ENCODE data around the gene WLS. TPM values are rescaled to one million over a fixed set of nuclear protein-coding genes. Genes with fewer than 3 reads are reported as not detected.
"Not testable (repeated sequence)": the region's sequence is repeated elsewhere in the genome, so short reads cannot be mapped to it uniquely, and the experiment has no call there.

The WLS gene
- total RNA-seq, 5 donors from 2014 or later (not counting 1 experiment from before 2014, with no cell fraction given) = 0.53 to 1.9 (median 1.0) TPM; not detected in 2

DNA sequence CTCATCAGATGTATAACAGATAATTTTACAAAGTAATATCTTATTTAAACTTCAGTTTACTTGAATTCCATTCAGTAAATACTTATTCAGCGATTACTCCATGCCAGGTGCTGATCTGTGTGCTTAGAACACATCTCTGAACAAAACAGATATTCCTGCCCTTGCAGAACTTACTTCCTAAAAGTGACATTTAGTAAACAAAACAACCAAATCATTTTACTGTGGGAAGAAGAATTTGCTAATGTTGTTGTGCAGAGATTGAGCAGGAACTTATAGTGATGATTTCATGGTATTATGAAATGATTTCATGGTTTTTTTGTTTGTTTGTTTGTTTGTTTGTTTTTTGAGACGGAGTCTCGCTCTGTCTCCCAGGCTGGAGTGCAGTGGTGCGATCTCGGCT, 39.3 kb upstream of the WLS start:
- Mint-ChIP-seq H3K27me3 (peaks cover 0 to 3% of the 10 kb centered on the region in 2 donors), H3K36me3 (no peaks in the 10 kb centered on the region), H3K27ac (no peak overlapping the region), H3K9me3 (peaks cover 0 to 8% (median 0%) of the 10 kb centered on the region in 3 donors), H3K4me1 (no peaks in the 10 kb centered on the region), H3K4me3 (no peak overlapping the region)
- H3K4me3 ChIP-seq (ENCODE audit: control insufficient read depth in 1 of 2, extremely low read depth in 1 of 2, low read length in 1 of 2) = no peak overlapping the region
- no peaks in the 10 kb centered on the region for H3K27me3 ChIP-seq (replicated peaks in 1 of 2; ENCODE audit: control insufficient read depth in 2 of 2, extremely low read depth in 1 of 2, insufficient read depth in 2 of 2, low read length in 1 of 2)
- ChIA-PET CTCF (no interaction called here), POLR2A (no interaction called here)
- H3K36me3 ChIP-seq (ENCODE audit: control insufficient read depth in 2 of 2, extremely low read depth in 1 of 2, insufficient read depth in 1 of 2, low read length in 1 of 2) = no peaks in the 10 kb centered on the region
- H3K9me3 ChIP-seq = no peaks in the 10 kb centered on the region
- no peaks in the 10 kb centered on the region for H3K4me1 ChIP-seq (ENCODE audit: control insufficient read depth in 1 of 2, extremely low read depth in 1 of 2, insufficient read depth in 2 of 2, low read length in 2 of 2)
- ATAC-seq (replicated peaks in 1 of 4) = no peak
- H3K27ac ChIP-seq (ENCODE audit: low read length) = no peak overlapping the region
- no CpG with 5 or more reads among the region's 5 CpGs for WGBS (ENCODE audit: insufficient coverage)
- DNase-seq = no peak

DNA sequence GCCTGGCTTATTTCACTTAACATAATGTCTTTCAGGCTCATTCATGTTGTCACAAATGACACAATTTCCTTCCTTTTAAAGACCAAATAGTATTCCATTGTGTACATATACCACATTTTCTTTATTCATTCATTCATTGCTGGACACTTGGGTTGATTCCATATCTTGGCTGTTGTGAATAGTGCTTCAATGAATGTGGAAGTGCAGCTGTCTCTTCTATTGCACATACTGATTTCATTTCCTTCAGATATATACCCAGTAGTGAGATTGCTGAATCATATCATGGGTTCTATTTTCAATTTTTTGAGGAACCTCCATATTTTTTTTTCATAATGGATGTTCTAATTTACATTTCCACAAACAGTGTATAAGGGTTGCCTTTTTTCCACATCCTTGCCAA, 38.6 kb upstream of the WLS start:
- H3K36me3 Mint-ChIP-seq = no peaks in the 10 kb centered on the region
- no peaks in the 10 kb centered on the region for H3K9me3 ChIP-seq
- CTCF ChIA-PET = no interaction called here
- H3K4me1 ChIP-seq (ENCODE audit: control insufficient read depth in 1 of 2, extremely low read depth in 1 of 2, insufficient read depth in 2 of 2, low read length in 2 of 2) = no peaks in the 10 kb centered on the region
- no peak for DNase-seq
- no peak overlapping the region for H3K4me3 ChIP-seq (ENCODE audit: control insufficient read depth in 1 of 2, extremely low read depth in 1 of 2, low read length in 1 of 2)
- H3K4me1 Mint-ChIP-seq = no peaks in the 10 kb centered on the region
- no peak overlapping the region for H3K27ac ChIP-seq (ENCODE audit: low read length)
- POLR2A ChIA-PET = interaction anchor here in 1 of 2 donors (0.6 kb wide), 1 partner anchor 10 kb away, joined by 3 read pairs; no protein-coding TSS in a partner anchor
- peaks cover 0 to 8% (median 0%) of the 10 kb centered on the region in 3 donors for H3K9me3 Mint-ChIP-seq
- H3K4me3 Mint-ChIP-seq = no peak overlapping the region
- H3K36me3 ChIP-seq (ENCODE audit: control insufficient read depth in 2 of 2, extremely low read depth in 1 of 2, insufficient read depth in 1 of 2, low read length in 1 of 2) = no peaks in the 10 kb centered on the region
- H3K27me3 ChIP-seq (replicated peaks in 1 of 2; ENCODE audit: control insufficient read depth in 2 of 2, extremely low read depth in 1 of 2, insufficient read depth in 2 of 2, low read length in 1 of 2) = no peaks in the 10 kb centered on the region
- H3K27ac Mint-ChIP-seq = no peak overlapping the region
- ATAC-seq (replicated peaks in 1 of 4) = no peak
- H3K27me3 Mint-ChIP-seq = peaks cover 0 to 3% of the 10 kb centered on the region in 2 donors

DNA sequence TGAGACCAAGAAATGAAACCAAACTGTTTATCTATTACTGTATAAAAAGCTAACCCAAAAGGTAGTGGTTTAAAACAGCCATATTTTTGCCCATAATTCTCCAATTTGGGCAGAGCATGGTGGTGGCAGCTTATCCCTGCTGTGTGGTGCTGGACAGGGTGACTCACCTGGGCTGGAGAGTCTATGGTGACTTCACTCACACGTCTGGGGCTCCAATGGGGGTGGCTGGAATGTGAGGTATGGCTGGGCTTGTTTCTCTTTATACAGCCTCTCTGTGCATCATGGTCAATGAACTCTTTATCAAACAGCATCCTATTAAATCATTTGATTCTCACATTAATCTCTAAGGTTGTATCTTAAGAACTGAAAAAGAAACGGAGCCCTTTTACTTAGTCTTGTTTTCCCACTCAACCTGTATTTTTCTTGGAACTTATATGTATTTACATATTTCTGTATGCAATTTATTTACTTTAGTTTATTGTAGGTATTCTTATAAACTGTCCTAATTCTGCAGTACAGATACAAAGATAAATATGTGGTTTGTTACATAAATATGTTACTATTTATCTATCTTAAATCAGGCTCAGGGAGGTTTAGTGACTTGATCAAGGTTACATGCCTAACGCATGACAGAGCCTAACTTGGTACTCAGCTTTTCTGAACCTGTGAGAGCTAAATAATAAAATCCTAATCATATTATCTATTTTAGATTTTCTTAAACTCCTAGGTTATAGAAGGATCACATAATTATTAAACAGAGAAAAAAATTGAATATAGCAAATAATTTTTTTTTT, 37.5 kb upstream of the WLS start:
- H3K4me1 Mint-ChIP-seq = no peaks in the 10 kb centered on the region

DNA sequence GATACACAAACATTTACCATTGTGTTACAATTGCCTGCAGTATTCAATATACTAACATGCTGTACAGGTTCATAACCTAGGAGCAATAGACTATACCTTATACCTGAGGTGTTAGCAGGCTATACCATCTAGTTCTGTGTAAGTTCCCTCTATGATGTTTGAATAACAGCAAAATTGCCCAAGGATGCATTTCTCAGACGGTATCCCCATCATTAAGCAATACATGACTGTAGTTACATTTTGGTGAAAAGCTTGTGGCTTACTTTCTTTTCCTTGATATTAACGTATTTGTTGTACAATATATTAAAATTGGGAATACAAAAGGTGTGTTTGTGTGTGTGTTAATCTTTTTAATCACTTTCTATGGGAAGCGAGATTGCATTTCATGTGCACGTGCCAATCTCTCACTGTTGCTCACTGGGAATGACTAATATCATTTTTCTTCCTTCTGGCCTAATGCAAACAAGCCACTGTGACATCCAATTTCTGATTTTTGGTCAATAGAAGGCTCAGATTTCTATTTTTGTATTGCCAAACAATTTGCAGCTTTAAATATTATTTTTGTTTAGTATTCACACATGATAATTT, 36.7 kb upstream of the WLS start:
- no peak overlapping the region for H3K27ac Mint-ChIP-seq
- H3K27ac ChIP-seq (ENCODE audit: low read length) = no peak overlapping the region
- no peaks in the 10 kb centered on the region for H3K9me3 ChIP-seq
- H3K27me3 Mint-ChIP-seq = peaks cover 0 to 3% of the 10 kb centered on the region in 2 donors
- no peaks in the 10 kb centered on the region for H3K36me3 Mint-ChIP-seq
- H3K4me3 Mint-ChIP-seq = no peak overlapping the region
- no peaks in the 10 kb centered on the region for H3K27me3 ChIP-seq (replicated peaks in 1 of 2; ENCODE audit: control insufficient read depth in 2 of 2, extremely low read depth in 1 of 2, insufficient read depth in 2 of 2, low read length in 1 of 2)
- H3K4me3 ChIP-seq (ENCODE audit: control insufficient read depth in 1 of 2, extremely low read depth in 1 of 2, low read length in 1 of 2) = no peak overlapping the region
- ChIA-PET CTCF (no interaction called here), POLR2A (no interaction called here)
- no peaks in the 10 kb centered on the region for H3K4me1 Mint-ChIP-seq
- ATAC-seq (replicated peaks in 1 of 4) (no peak), DNase-seq (no peak)
- H3K4me1 ChIP-seq (ENCODE audit: control insufficient read depth in 1 of 2, extremely low read depth in 1 of 2, insufficient read depth in 2 of 2, low read length in 2 of 2) = no peaks in the 10 kb centered on the region
- H3K36me3 ChIP-seq (ENCODE audit: control insufficient read depth in 2 of 2, extremely low read depth in 1 of 2, insufficient read depth in 1 of 2, low read length in 1 of 2) = no peaks in the 10 kb centered on the region
- H3K9me3 Mint-ChIP-seq = peaks cover 0 to 8% (median 0%) of the 10 kb centered on the region in 3 donors
- no CpG with 5 or more reads among the region's 4 CpGs for WGBS (ENCODE audit: insufficient coverage)

More for the DNA sequence above, 37.5 kb upstream of the WLS start:
- Mint-ChIP-seq H3K4me3 (no peak overlapping the region), H3K36me3 (no peaks in the 10 kb centered on the region), H3K9me3 (peaks cover 0 to 8% (median 0%) of the 10 kb centered on the region in 3 donors), H3K27me3 (peaks cover 0 to 3% of the 10 kb centered on the region in 2 donors), H3K27ac (no peak overlapping the region)
- DNase-seq (no peak), ATAC-seq (replicated peaks in 1 of 4) (no peak)
- Histone ChIP-seq H3K36me3 (ENCODE audit: control insufficient read depth in 2 of 2, extremely low read depth in 1 of 2, insufficient read depth in 1 of 2, low read length in 1 of 2) (no peaks in the 10 kb centered on the region), H3K27me3 (replicated peaks in 1 of 2; ENCODE audit: control insufficient read depth in 2 of 2, extremely low read depth in 1 of 2, insufficient read depth in 2 of 2, low read length in 1 of 2) (no peaks in the 10 kb centered on the region), H3K27ac (ENCODE audit: low read length) (no peak overlapping the region), H3K9me3 (no peaks in the 10 kb centered on the region), H3K4me3 (ENCODE audit: control insufficient read depth in 1 of 2, extremely low read depth in 1 of 2, low read length in 1 of 2) (no peak overlapping the region), H3K4me1 (ENCODE audit: control insufficient read depth in 1 of 2, extremely low read depth in 1 of 2, insufficient read depth in 2 of 2, low read length in 2 of 2) (no peaks in the 10 kb centered on the region)
- POLR2A ChIA-PET = no interaction called here
- CTCF ChIA-PET = no interaction called here
- no CpG with 5 or more reads among the region's 3 CpGs for WGBS (ENCODE audit: insufficient coverage)

DNA sequence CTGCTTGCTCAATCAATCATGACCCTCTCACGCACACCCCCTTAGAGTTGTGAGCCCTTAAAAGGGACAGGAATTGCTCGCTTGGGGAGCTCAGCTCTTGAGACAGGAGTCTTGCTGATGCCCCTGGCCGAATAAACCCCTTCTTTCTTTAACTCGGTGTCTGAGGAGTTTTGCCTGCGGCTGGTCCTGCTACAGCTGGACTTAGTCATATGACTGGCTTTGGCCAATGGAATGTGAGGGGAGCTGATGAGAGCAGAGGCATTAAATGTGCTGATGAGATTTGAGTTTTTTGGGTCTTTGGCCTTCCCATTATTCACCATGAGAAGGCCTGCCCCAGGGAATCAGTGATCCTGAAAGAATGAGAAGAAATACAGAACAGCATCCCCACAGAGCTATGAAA, 24.5 kb upstream of the WLS start:
- H3K27ac ChIP-seq (ENCODE audit: low read length) = not testable (repeated sequence)
- POLR2A ChIA-PET = interaction anchor here in 1 of 2 donors (0.5 kb wide), 1 partner anchor 1120 kb away, joined by 3 read pairs; no protein-coding TSS in a partner anchor

DNA sequence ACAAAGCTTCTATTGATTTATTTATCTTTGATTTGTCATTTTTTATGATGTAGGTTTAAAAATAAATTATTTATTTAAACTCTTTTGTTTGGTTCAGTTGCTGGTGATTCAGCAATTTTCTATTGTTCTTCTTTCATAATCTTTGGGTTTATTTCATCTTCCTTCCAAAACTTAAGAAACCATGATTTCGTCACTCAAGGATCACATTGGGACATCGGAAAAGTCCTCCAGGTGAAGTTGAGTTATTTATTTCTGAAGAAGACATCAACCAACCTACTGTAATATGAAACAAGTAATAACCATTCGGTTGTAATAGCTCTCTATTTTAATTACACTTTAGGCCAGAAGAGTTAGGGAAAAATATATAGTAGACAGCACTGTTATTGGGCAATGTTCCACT, 23.0 kb upstream of the WLS start:
- Mint-ChIP-seq H3K9me3 (peaks cover 0 to 7% (median 7%) of the 10 kb centered on the region in 3 donors), H3K4me3 (no peak overlapping the region), H3K27me3 (no peaks in the 10 kb centered on the region), H3K36me3 (no peaks in the 10 kb centered on the region), H3K4me1 (no peaks in the 10 kb centered on the region), H3K27ac (no peak overlapping the region)
- no peaks in the 10 kb centered on the region for H3K4me1 ChIP-seq (ENCODE audit: control insufficient read depth in 1 of 2, extremely low read depth in 1 of 2, insufficient read depth in 2 of 2, low read length in 2 of 2)
- H3K4me3 ChIP-seq (ENCODE audit: control insufficient read depth in 1 of 2, extremely low read depth in 1 of 2, low read length in 1 of 2) = no peak overlapping the region
- ChIA-PET POLR2A (no interaction called here), CTCF (no interaction called here)
- no peaks in the 10 kb centered on the region for H3K36me3 ChIP-seq (ENCODE audit: control insufficient read depth in 2 of 2, extremely low read depth in 1 of 2, insufficient read depth in 1 of 2, low read length in 1 of 2)
- no peaks in the 10 kb centered on the region for H3K27me3 ChIP-seq (replicated peaks in 1 of 2; ENCODE audit: control insufficient read depth in 2 of 2, extremely low read depth in 1 of 2, insufficient read depth in 2 of 2, low read length in 1 of 2)
- ATAC-seq (replicated peaks in 1 of 4) (no peak), DNase-seq (no peak)
- no peak overlapping the region for H3K27ac ChIP-seq (ENCODE audit: low read length)
- WGBS (ENCODE audit: insufficient coverage) = no CpG with 5 or more reads among the region's 3 CpGs
- no peaks in the 10 kb centered on the region for H3K9me3 ChIP-seq

More for the DNA sequence above, 24.5 kb upstream of the WLS start:
- H3K4me3 Mint-ChIP-seq; H3K4me3 ChIP-seq (ENCODE audit: control insufficient read depth in 1 of 2, extremely low read depth in 1 of 2, low read length in 1 of 2); H3K9me3 Mint-ChIP-seq; H3K36me3 ChIP-seq (ENCODE audit: control insufficient read depth in 2 of 2, extremely low read depth in 1 of 2, insufficient read depth in 1 of 2, low read length in 1 of 2); H3K27me3 ChIP-seq (replicated peaks in 1 of 2; ENCODE audit: control insufficient read depth in 2 of 2, extremely low read depth in 1 of 2, insufficient read depth in 2 of 2, low read length in 1 of 2); ATAC-seq (replicated peaks in 1 of 4); H3K9me3 ChIP-seq; H3K4me1 ChIP-seq (ENCODE audit: control insufficient read depth in 1 of 2, extremely low read depth in 1 of 2, insufficient read depth in 2 of 2, low read length in 2 of 2); H3K4me1 Mint-ChIP-seq; H3K36me3 Mint-ChIP-seq; DNase-seq; H3K27me3 Mint-ChIP-seq; H3K27ac Mint-ChIP-seq; CTCF ChIA-PET: not testable (repeated sequence)
- WGBS (ENCODE audit: insufficient coverage) = 83% methylated on average over 2 of the region's 5 CpGs
